ENCODE results near the gene SPR. TPM values are rescaled to one million over a fixed set of nuclear protein-coding genes. Genes with fewer than 3 reads are reported as not detected.

Gene SPR
- total and polyA plus RNA-seq, 9 of the 15 experiments (the other 6 are each of a cell fraction or from before 2014, with no cell fraction given): 7.7 to 38.3 (median 26.3) TPM

DNA sequence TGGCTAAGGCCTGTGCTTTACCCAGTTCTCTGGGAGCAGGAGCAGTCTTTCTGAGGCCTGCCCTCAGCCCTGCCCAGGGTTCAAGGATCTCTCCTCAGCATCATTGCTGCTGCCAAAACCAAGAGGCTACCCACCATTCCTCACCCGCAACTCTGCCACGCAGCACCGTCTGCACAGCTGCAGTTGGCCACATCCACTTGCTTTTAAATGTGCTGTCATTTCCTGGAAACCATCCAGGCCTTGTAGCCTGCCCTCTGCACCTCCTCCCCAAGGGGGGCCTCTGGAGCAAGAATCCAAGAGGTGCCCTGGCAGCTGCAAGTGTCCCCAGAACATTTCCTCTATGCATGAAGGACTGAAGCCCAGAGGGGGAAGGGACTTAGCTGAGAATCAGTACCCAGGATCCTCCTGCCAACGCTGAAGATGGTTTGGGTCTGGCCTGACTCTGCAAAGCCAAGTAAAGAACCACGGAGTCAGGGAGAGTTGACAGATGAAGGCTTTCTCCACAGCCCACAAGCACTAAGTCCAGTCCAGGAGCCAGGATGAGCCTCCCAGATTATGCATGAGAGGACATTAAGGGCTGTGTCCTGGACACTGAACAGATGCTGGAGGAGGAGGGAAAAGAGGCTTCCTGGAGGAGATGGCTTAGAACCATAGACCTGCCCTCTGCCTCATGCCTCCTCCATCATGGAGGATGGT, 45.0 kb downstream of the SPR start:
- Histone ChIP-seq H3K4me1 (replicated peaks in 1 of 2; ENCODE audit: control insufficient read depth in 2 of 2, insufficient read depth in 2 of 2, low read length in 2 of 2) (peaks cover 0 to 3% of the 10 kb centered on the region in 2 experiments; a peak in 1 of 5 replicates), H3K4me3 (no peak overlapping the region), H3K27ac (ENCODE audit: extremely low read depth, low read depth, low read length) (no peak overlapping the region), H3K27me3 (ENCODE audit: control insufficient read depth in 2 of 2, insufficient read depth in 2 of 2, low read length in 2 of 2) (peaks cover 17 to 80% of the 10 kb centered on the region in 2 experiments), H4K20me1 (replicated peaks; ENCODE audit: control insufficient read depth, insufficient read depth, low read length) (peaks cover 26% of the 10 kb centered on the region), H3K9me3 (replicated peaks; ENCODE audit: control insufficient read depth, insufficient read depth, low read depth, low read length) (no peaks in the 10 kb centered on the region), H2AFZ (ENCODE audit: low read depth, low read length) (no peak overlapping the region), H3K79me2 (ENCODE audit: control insufficient read depth, insufficient read depth, low read length) (no peaks in the 10 kb centered on the region), H3K9me1 (ENCODE audit: control insufficient read depth, insufficient read depth, low read length) (no peaks in the 10 kb centered on the region), H3K9ac (ENCODE audit: insufficient read depth in 1 of 2, low read depth in 2 of 2, low read length in 2 of 2) (no peak overlapping the region), H3K4me2 (ENCODE audit: insufficient read depth, low read length) (no peak overlapping the region), H3K36me3 (ENCODE audit: control insufficient read depth, insufficient read depth, low read length) (no peaks in the 10 kb centered on the region)
- TF ChIP-seq TAL1 (IDR thresholded peaks at IDR 0.05) (no peak), CBFA2T3 (IDR thresholded peaks at IDR 0.05) (no peak), XRCC3 (IDR thresholded peaks at IDR 0.05) (no peak), SIRT6 (IDR thresholded peaks at IDR 0.05; ENCODE audit: low read depth, low read length) (no peak), SMAD4 (CRISPR knock-in tag; conservative IDR thresholded peaks at IDR 0.05) (no peak), ZZZ3 (IDR thresholded peaks at IDR 0.05) (no peak), TAF1 (IDR thresholded peaks at IDR 0.05; ENCODE audit: control insufficient read depth, extremely low read depth, insufficient read depth, low read length, severe bottlenecking) (no peak), CCNT2 (IDR thresholded peaks at IDR 0.05; ENCODE audit: borderline replicate concordance, extremely low read depth, insufficient read length, low read depth, low read length) (no peak), ZNF766 (CRISPR knock-in tag; conservative IDR thresholded peaks at IDR 0.05) (no peak)
- TF ChIP-seq, protein P1, sequence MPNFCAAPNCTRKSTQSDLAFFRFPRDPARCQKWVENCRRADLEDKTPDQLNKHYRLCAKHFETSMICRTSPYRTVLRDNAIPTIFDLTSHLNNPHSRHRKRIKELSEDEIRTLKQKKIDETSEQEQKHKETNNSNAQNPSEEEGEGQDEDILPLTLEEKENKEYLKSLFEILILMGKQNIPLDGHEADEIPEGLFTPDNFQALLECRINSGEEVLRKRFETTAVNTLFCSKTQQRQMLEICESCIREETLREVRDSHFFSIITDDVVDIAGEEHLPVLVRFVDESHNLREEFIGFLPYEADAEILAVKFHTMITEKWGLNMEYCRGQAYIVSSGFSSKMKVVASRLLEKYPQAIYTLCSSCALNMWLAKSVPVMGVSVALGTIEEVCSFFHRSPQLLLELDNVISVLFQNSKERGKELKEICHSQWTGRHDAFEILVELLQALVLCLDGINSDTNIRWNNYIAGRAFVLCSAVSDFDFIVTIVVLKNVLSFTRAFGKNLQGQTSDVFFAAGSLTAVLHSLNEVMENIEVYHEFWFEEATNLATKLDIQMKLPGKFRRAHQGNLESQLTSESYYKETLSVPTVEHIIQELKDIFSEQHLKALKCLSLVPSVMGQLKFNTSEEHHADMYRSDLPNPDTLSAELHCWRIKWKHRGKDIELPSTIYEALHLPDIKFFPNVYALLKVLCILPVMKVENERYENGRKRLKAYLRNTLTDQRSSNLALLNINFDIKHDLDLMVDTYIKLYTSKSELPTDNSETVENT (CRISPR knock-in tag; IDR thresholded peaks at IDR 0.05): no peak
- TF ChIP-seq, protein P2, sequence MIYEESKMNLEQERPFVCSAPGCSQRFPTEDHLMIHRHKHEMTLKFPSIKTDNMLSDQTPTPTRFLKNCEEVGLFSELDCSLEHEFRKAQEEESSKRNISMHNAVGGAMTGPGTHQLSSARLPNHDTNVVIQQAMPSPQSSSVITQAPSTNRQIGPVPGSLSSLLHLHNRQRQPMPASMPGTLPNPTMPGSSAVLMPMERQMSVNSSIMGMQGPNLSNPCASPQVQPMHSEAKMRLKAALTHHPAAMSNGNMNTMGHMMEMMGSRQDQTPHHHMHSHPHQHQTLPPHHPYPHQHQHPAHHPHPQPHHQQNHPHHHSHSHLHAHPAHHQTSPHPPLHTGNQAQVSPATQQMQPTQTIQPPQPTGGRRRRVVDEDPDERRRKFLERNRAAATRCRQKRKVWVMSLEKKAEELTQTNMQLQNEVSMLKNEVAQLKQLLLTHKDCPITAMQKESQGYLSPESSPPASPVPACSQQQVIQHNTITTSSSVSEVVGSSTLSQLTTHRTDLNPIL (CRISPR knock-in tag; IDR thresholded peaks at IDR 0.05): no peak
- TF ChIP-seq, protein P3, sequence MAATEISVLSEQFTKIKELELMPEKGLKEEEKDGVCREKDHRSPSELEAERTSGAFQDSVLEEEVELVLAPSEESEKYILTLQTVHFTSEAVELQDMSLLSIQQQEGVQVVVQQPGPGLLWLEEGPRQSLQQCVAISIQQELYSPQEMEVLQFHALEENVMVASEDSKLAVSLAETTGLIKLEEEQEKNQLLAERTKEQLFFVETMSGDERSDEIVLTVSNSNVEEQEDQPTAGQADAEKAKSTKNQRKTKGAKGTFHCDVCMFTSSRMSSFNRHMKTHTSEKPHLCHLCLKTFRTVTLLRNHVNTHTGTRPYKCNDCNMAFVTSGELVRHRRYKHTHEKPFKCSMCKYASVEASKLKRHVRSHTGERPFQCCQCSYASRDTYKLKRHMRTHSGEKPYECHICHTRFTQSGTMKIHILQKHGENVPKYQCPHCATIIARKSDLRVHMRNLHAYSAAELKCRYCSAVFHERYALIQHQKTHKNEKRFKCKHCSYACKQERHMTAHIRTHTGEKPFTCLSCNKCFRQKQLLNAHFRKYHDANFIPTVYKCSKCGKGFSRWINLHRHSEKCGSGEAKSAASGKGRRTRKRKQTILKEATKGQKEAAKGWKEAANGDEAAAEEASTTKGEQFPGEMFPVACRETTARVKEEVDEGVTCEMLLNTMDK (IDR thresholded peaks at IDR 0.05; ENCODE audit: borderline replicate concordance, insufficient read depth, low read depth, low read length, poor library complexity, severe bottlenecking): no peak
- ATAC-seq (no peak), FAIRE-seq (no peak), DNase-seq (ENCODE audit: extremely low read depth in 1 of 4, low spot score in 3 of 4) (no peak)
- in situ Hi-C loops (cut with MboI) (no loop called here), intact Hi-C loops (cut with micrococcal nuclease) (no loop called here)
- no TSS peak for BruUV-seq (replicated peaks)
- WGBS (ENCODE audit: insufficient coverage, low coverage, missing lambda C conversion rate): 0% methylated on average over 5 of the region's 5 CpGs
- POLR2A ChIA-PET: no interaction called here
- CTCF ChIA-PET (ENCODE audit: low intra/inter-chr PET ratio): no interaction called here

Measured in K562 (cell line).